GM12878 (cell line): Measurements from ENCODE around the gene PPM1K. TPM values are rescaled to one million over a fixed set of nuclear protein-coding genes. Genes with fewer than 3 reads are reported as not detected.

Experiments
- ATAC-seq: fragments of 200-7000 bp; cut with Tn5 transposase; 3 replicates; pipeline ENCODE4 v1.9.1; 2020; ENCODE audit warnings: mild to moderate bottlenecking, moderate library complexity
- BruUV-seq: library from RNA; stranded (reverse); fragments of 400-500 nt; replicated peaks from 2 replicates; lab custom pipeline; 2021; lab: Mats Ljungman, UMichigan
- CTCF ChIA-PET: fragments of 300-600 bp; sonication (Branson Sonifier 250); formaldehyde crosslinking; extraction: SDS; loops from one replicate; lab custom pipeline; 2021; ENCODE audit warnings: inconsistent platforms; lab: Yijun Ruan, JAX
- POLR2A ChIA-PET: fragments of 350-600 bp; formaldehyde crosslinking; extraction: SDS; loops from one replicate; lab custom pipeline; 2021; ENCODE audit warnings: inconsistent platforms; lab: Charles Lee
- RAD21 ChIA-PET: fragments of 300-600 bp; sonication (Branson Sonifier 250); formaldehyde crosslinking; loops from one replicate; lab custom pipeline; 2023; ENCODE audit warnings: antibody characterized with exemption; ENCODE audit not compliant: unreplicated experiment; lab: Charles Lee
- SMC1A ChIA-PET: fragments of 300-600 bp; sonication (Branson Sonifier 250); formaldehyde crosslinking; loops from one replicate; lab custom pipeline; 2023; ENCODE audit not compliant: unreplicated experiment, uncharacterized antibody; lab: Charles Lee
- DNase-seq: peaks from one replicate; pipeline ENCODE4 v3.0.0-alpha.2; 2011; ENCODE audit warnings: low read depth, low spot score
- FAIRE-seq: peaks from 3 replicates; lab custom pipeline; 2011; peaks lifted over from hg19 to GRCh38; lab: Jason Lieb, UNC
- H2AFZ ChIP-seq: 2 replicates; pipeline ENCODE4 v1.6.0; 2011; ENCODE audit warnings: low read depth, low read length, control low read depth; ENCODE audit not compliant: control insufficient read depth
- H3K27ac ChIP-seq: 2 replicates; pipeline ENCODE4 v1.5.1; 2011; ENCODE audit warnings: control low read depth; ENCODE audit not compliant: control insufficient read depth, insufficient read depth
- H3K27me3 ChIP-seq, 2 experiments: replicated peaks in 1 of 2; 2 replicates each; pipeline versions ENCODE4 v1.6.0 to v1.6.1; 2011; ENCODE audit warnings: low read length in 1 of 2; ENCODE audit not compliant: control insufficient read depth in 2 of 2, insufficient read depth in 2 of 2
- H3K36me3 ChIP-seq, 2 experiments: 2 replicates each; pipeline ENCODE4 v1.5.1; 2011; ENCODE audit warnings: low read length in 1 of 2; ENCODE audit not compliant: control insufficient read depth in 2 of 2, insufficient read depth in 2 of 2
- H3K4me1 ChIP-seq: 2 replicates; pipeline ENCODE4 v1.6.1; 2011; ENCODE audit warnings: mild to moderate bottlenecking, low read length, moderate library complexity, mixed read lengths; ENCODE audit not compliant: control insufficient read depth, insufficient read depth
- H3K4me2 ChIP-seq: 2 replicates; pipeline ENCODE4 v1.6.0; 2011; ENCODE audit warnings: control low read depth; ENCODE audit not compliant: control insufficient read depth, insufficient read depth
- H3K4me3 ChIP-seq: fragments of 200-600 bp; sonication (generic); 2 replicates; pipeline ENCODE4 v1.5.1; 2016
- H3K79me2 ChIP-seq: 2 replicates; pipeline ENCODE4 v1.6.0; 2011; ENCODE audit warnings: low read length; ENCODE audit not compliant: control insufficient read depth, insufficient read depth
- H3K9ac ChIP-seq: 2 replicates; pipeline ENCODE4 v1.8.0; 2011; ENCODE audit warnings: low read length, control low read depth, mixed read lengths; ENCODE audit not compliant: control insufficient read depth, insufficient read depth
- H3K9me3 ChIP-seq: replicated peaks from 3 replicates; pipeline ENCODE4 v1.5.1; 2011; ENCODE audit warnings: mild to moderate bottlenecking, low read length; ENCODE audit not compliant: control insufficient read depth, insufficient read depth
- H4K20me1 ChIP-seq: 2 replicates; pipeline ENCODE4 v1.6.0; 2011; ENCODE audit not compliant: control insufficient read depth, insufficient read depth
- NR2C2 ChIP-seq: IDR thresholded peaks from 2 replicates; pipeline ENCODE4 v1.6.1; 2011; ENCODE audit warnings: borderline replicate concordance, low read depth; ENCODE audit not compliant: control insufficient read depth, insufficient read length
- PAX8 ChIP-seq: fragments of 450-650 bp; IDR thresholded peaks from 2 replicates; pipeline ENCODE4 v1.6.1; 2017; ENCODE audit warnings: mild to moderate bottlenecking, moderate library complexity
- POLR2A ChIP-seq: IDR thresholded peaks from 2 replicates; pipeline ENCODE4 v1.6.1; 2011; ENCODE audit warnings: low read depth, mild to moderate bottlenecking, low read length
- USF1 ChIP-seq: IDR thresholded peaks from 2 replicates; pipeline ENCODE4 v1.6.1; 2011; ENCODE audit warnings: borderline replicate concordance, low read depth, mild to moderate bottlenecking, moderate library complexity, mixed read lengths, low read length; ENCODE audit not compliant: insufficient read depth; ENCODE audit errors: extremely low read length
- WGBS: methylation state at CpG from one replicate; pipeline ENCODE4 v1.1.6; 2016; ENCODE audit warnings: low lambda C conversion rate; ENCODE audit not compliant: insufficient replicate concordance, insufficient coverage; ENCODE audit errors: missing lambda C conversion rate; 5-methylcytosine and 5-hydroxymethylcytosine counted together
- in situ Hi-C: fragments of 300-500 bp; cut with MboI; formaldehyde crosslinking; loops from 9 replicates; pipeline ENCODE4 v1.14.3; 2018; ENCODE audit warnings: mixed read lengths
- intact Hi-C: fragments of 100-400 bp; cut with micrococcal nuclease; formaldehyde crosslinking; loops from one replicate; pipeline ENCODE4 v1.14.2; 2022; ENCODE audit not compliant: unreplicated experiment
- polyA plus RNA-seq, 11 experiments: library from polyadenylated mRNA; depleted of rRNA in 4 of 11; unstranded in 6 of 11; stranded (reverse) in 5 of 11; fragments of >200 nt; fragmentation: Nextera tagmentation in 4 of 11; fragmentation: Illumina TruSeq in 1 of 11; extraction: Ambion mirVana in 4 of 11; extraction: Trizol in 1 of 11; gene quantifications; 1 replicate in 1 of 11; 2 replicates in 10 of 11; pipeline versions ENCODE4 v1.2.1 to v1.2.3, GENCODE V29; 2011 to 2016; ENCODE audit warnings: inconsistent platforms in 2 of 11, missing spikeins in 2 of 11, low read depth in 1 of 11
- total RNA-seq, 4 experiments: library from RNA; depleted of rRNA in 3 of 4; stranded (reverse); fragments of >200 nt in 3 of 4; fragmentation: Illumina TruSeq in 1 of 4; extraction: Trizol in 1 of 4; gene quantifications; 2 replicates each; pipeline versions ENCODE4 v1.2.1 to v1.2.3, GENCODE V29; 2013 to 2021

The PPM1K gene
- total and polyA plus RNA-seq, 10 of the 15 experiments (the other 5 are each of a cell fraction or from before 2014, with no cell fraction given) = 25.0 to 79.1 (median 36.9) TPM

GRCh38 chr4:88246600-88246999 is 37.8 kb downstream of the PPM1K start:
- BruUV-seq = no TSS peak
- Histone ChIP-seq H3K9me3 (no peaks in the 10 kb centered on the region), H4K20me1 (no peaks in the 10 kb centered on the region), H3K4me3 (no peak overlapping the region), H3K27ac (no peak overlapping the region), H3K4me2 (no peak overlapping the region), H2AFZ (no peak overlapping the region), H3K4me1 (no peaks in the 10 kb centered on the region), H3K79me2 (no peaks in the 10 kb centered on the region), H3K27me3 (no peaks in the 10 kb centered on the region), H3K9ac (no peak overlapping the region), H3K36me3 (no peaks in the 10 kb centered on the region)
- no peak for FAIRE-seq
- no peak for TF ChIP-seq PAX8
- intact Hi-C loops = no loop called here
- no peak for DNase-seq
- 35% methylated on average over 2 of the region's 2 CpGs for WGBS
- RAD21 ChIA-PET = no interaction called here
- POLR2A ChIA-PET = no interaction called here
- CTCF ChIA-PET = interaction anchor here (1.0 to 1.1 kb wide), 2 partner anchors 27 to 293 kb away, joined by 3 read pairs; no protein-coding TSS in a partner anchor
- no peak for ATAC-seq
- in situ Hi-C loops = no loop called here
- SMC1A ChIA-PET = interaction anchor here (1.2 kb wide), 2 partner anchors 26 to 51 kb away, joined by 3 read pairs; no protein-coding TSS in a partner anchor

GRCh38 chr4:88244816-88245579 is 39.4 kb downstream of the PPM1K start:
- ATAC-seq (peak; percentile 41; the same call in 1 of the 3 replicates), FAIRE-seq (no peak), DNase-seq (no peak)
- no peaks in the 10 kb centered on the region for H3K9me3 ChIP-seq
- CTCF ChIA-PET = interaction anchor here (0.8 to 1.1 kb wide), 4 partner anchors 26 to 294 kb away, joined by 3 read pairs; no protein-coding TSS in a partner anchor
- peak overlapping the region; percentile 25; the same call in 1 of the 2 replicates for H3K4me2 ChIP-seq
- BruUV-seq = no TSS peak
- in situ Hi-C loops (no loop called here), intact Hi-C loops (no loop called here)
- H3K36me3 ChIP-seq = no peaks in the 10 kb centered on the region
- H3K27me3 ChIP-seq = no peaks in the 10 kb centered on the region
- SMC1A ChIA-PET = interaction anchor here (1.1 kb wide), 1 partner anchor 1830 kb away, joined by 3 read pairs; no protein-coding TSS in a partner anchor
- 36% methylated on average over 17 of the region's 17 CpGs for WGBS
- H3K79me2 ChIP-seq = no peaks in the 10 kb centered on the region
- H3K4me3 ChIP-seq = no peak overlapping the region
- H3K4me1 ChIP-seq = no peaks in the 10 kb centered on the region
- RAD21 ChIA-PET = no interaction called here
- POLR2A ChIA-PET = no interaction called here
- TF ChIP-seq NR2C2 (no peak), POLR2A (peak; percentile 26; the same call in 1 of the 2 replicates), USF1 (peak; percentile 23)
- H3K9ac ChIP-seq = no peak overlapping the region
- H4K20me1 ChIP-seq = no peaks in the 10 kb centered on the region
- H2AFZ ChIP-seq = peak overlapping the region; percentile 58
- no peak overlapping the region for H3K27ac ChIP-seq
